ENCODE data around the gene CDH4.

Gene CDH4

GRCh38 chr20:61643656-61644377, 391.8 kb downstream of the CDH4 start:
- no peaks in the 10 kb centered on the region for H3K79me2 ChIP-seq (ENCODE audit: insufficient read depth, low read length)

GRCh38 chr20:61644378-61645076, 392.5 kb downstream of the CDH4 start:
- Histone ChIP-seq H3K4me2 (ENCODE audit: insufficient read depth, low read length) (no peak overlapping the region), H3K9ac (ENCODE audit: low read depth, low read length) (no peak overlapping the region), H3K9me3 (ENCODE audit: insufficient read depth, low read length, severe bottlenecking) (no peaks in the 10 kb centered on the region), H4K20me1 (ENCODE audit: insufficient read depth, low read length) (no peaks in the 10 kb centered on the region; the same call in none of the 2 replicates), H3K4me1 (ENCODE audit: insufficient read depth, low read length) (no peaks in the 10 kb centered on the region), H3K27ac (ENCODE audit: low read length) (no peak overlapping the region), H3K4me3 (ENCODE audit: low read depth in 1 of 2, low read length in 2 of 2) (no peak overlapping the region), H3K79me2 (ENCODE audit: insufficient read depth, low read length) (no peaks in the 10 kb centered on the region), H3K27me3 (ENCODE audit: insufficient read depth, low read length, poor library complexity) (peaks cover 15% of the 10 kb centered on the region), H3K36me3 (ENCODE audit: insufficient read depth, low read length) (no peaks in the 10 kb centered on the region), H2AFZ (ENCODE audit: low read depth, low read length) (no peak overlapping the region)
- ATAC-seq (ENCODE audit: insufficient read depth, low read depth) (no peak), DNase-seq (no peak)
- no peak for TF ChIP-seq EZH2 (IDR thresholded peaks at IDR 0.05; ENCODE audit: borderline replicate concordance, low read depth, low read length, severe bottlenecking)
- no peak for TF ChIP-seq CTCF (IDR thresholded peaks at IDR 0.05; ENCODE audit: borderline replicate concordance, extremely low read depth, low read length, poor library complexity, severe bottlenecking)

More at GRCh38 chr20:61643656-61644377, 391.8 kb downstream of the CDH4 start:
- no peak overlapping the region for H3K4me2 ChIP-seq (ENCODE audit: insufficient read depth, low read length)
- H4K20me1 ChIP-seq (ENCODE audit: insufficient read depth, low read length), result no peaks in the 10 kb centered on the region; the same call in none of the 2 replicates
- H2AFZ ChIP-seq (ENCODE audit: low read depth, low read length), result no peak overlapping the region
- no peak overlapping the region for H3K9ac ChIP-seq (ENCODE audit: low read depth, low read length)
- peaks cover 22% of the 10 kb centered on the region for H3K27me3 ChIP-seq (ENCODE audit: insufficient read depth, low read length, poor library complexity)
- ATAC-seq (ENCODE audit: insufficient read depth, low read depth), result no peak
- H3K9me3 ChIP-seq (ENCODE audit: insufficient read depth, low read length, severe bottlenecking), result no peaks in the 10 kb centered on the region
- DNase-seq, result no peak
- no peaks in the 10 kb centered on the region for H3K4me1 ChIP-seq (ENCODE audit: insufficient read depth, low read length)
- no peak overlapping the region for H3K27ac ChIP-seq (ENCODE audit: low read length)
- no peak overlapping the region for H3K4me3 ChIP-seq (ENCODE audit: low read depth in 1 of 2, low read length in 2 of 2)
- H3K36me3 ChIP-seq (ENCODE audit: insufficient read depth, low read length), result no peaks in the 10 kb centered on the region
- TF ChIP-seq CTCF (IDR thresholded peaks at IDR 0.05; ENCODE audit: borderline replicate concordance, extremely low read depth, low read length, poor library complexity, severe bottlenecking) (no peak), EZH2 (IDR thresholded peaks at IDR 0.05; ENCODE audit: borderline replicate concordance, low read depth, low read length, severe bottlenecking) (no peak)

GRCh38 chr20:61645732-61646131, 393.7 kb downstream of the CDH4 start:
- Histone ChIP-seq H2AFZ (ENCODE audit: low read depth, low read length) (no peak overlapping the region), H3K27me3 (ENCODE audit: insufficient read depth, low read length, poor library complexity) (peaks cover 15% of the 10 kb centered on the region), H3K9me3 (ENCODE audit: insufficient read depth, low read length, severe bottlenecking) (no peaks in the 10 kb centered on the region), H3K4me1 (ENCODE audit: insufficient read depth, low read length) (no peaks in the 10 kb centered on the region), H3K27ac (ENCODE audit: low read length) (no peak overlapping the region), H3K4me3 (ENCODE audit: low read depth in 1 of 2, low read length in 2 of 2) (no peak overlapping the region), H3K9ac (ENCODE audit: low read depth, low read length) (no peak overlapping the region), H3K79me2 (ENCODE audit: insufficient read depth, low read length) (no peaks in the 10 kb centered on the region), H4K20me1 (ENCODE audit: insufficient read depth, low read length) (no peaks in the 10 kb centered on the region; the same call in none of the 2 replicates), H3K36me3 (ENCODE audit: insufficient read depth, low read length) (no peaks in the 10 kb centered on the region), H3K4me2 (ENCODE audit: insufficient read depth, low read length) (no peak overlapping the region)
- DNase-seq (no peak), ATAC-seq (ENCODE audit: insufficient read depth, low read depth) (no peak)
- no peak for TF ChIP-seq EZH2 (IDR thresholded peaks at IDR 0.05; ENCODE audit: borderline replicate concordance, low read depth, low read length, severe bottlenecking)
- no peak for TF ChIP-seq CTCF (IDR thresholded peaks at IDR 0.05; ENCODE audit: borderline replicate concordance, extremely low read depth, low read length, poor library complexity, severe bottlenecking)
